HG03135 (cell line): ENCODE measurements around the gene ABHD17B.

Experiments used
- ATAC-seq: cut with Tn5 transposase; IDR thresholded peaks from one replicate; pipeline ENCODE4 v1.9.1; 2021; ENCODE audit warnings: mild to moderate bottlenecking, moderate library complexity; ENCODE audit not compliant: unreplicated experiment

The ABHD17B gene

DNA sequence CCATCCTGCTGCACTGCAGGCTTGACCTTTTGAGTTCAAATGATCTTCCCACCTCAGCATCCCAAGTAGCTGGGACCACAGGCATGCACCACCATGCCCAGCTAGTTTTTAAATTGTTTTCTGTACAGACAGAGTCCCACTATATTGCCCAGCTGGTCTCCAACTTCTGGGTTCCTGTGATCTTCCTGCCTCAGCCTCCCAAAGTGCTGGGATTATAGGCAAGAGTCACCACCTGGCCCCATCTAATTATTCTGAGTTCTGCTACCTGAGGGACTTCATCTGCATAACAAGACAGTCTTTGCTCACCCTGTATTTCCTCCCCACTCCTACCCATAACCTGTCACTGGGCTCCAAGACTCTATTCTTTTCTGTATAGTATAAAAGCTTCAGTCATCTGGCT lies 88.1 kb downstream of the ABHD17B start:
- ATAC-seq: no peak

DNA sequence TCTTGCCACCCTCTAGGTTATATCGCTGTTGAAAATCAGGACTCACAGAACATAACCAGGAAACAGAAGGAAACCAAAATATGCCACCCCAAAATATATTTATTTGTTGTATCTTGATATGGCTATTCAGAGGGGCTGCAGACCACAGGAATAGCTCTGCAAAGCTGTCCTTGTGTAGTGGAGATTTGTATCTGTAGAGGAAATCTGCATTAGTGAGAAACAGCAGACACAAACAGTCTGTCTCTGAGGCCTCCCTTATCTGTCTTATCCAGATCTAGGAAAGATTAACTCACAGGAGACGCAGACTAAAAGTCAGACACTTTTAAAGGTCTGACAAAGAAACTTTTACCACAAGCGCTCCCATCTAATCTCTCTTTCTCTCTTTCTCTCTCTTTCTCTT lies 88.5 kb downstream of the ABHD17B start:
- ATAC-seq: no peak

DNA sequence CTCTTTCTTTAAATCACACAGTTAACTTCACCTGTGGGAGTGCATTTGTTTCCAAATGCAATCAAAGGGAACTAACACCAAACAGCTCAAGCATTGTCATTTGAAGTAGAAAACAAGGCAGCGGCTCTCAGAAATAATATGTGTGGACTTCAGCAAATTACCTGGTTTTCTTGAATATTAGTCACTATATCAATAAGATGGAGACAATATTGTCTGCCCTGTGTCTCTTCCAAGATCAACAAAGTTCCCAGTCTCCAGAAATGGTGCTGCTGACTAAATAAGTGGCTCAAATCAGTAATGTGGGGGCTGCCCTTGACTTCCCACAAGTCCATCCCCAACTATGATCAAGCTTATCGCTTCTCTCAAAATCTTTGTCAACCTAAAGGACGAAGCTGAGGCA lies 89.6 kb downstream of the ABHD17B start:
- no peak for ATAC-seq

DNA sequence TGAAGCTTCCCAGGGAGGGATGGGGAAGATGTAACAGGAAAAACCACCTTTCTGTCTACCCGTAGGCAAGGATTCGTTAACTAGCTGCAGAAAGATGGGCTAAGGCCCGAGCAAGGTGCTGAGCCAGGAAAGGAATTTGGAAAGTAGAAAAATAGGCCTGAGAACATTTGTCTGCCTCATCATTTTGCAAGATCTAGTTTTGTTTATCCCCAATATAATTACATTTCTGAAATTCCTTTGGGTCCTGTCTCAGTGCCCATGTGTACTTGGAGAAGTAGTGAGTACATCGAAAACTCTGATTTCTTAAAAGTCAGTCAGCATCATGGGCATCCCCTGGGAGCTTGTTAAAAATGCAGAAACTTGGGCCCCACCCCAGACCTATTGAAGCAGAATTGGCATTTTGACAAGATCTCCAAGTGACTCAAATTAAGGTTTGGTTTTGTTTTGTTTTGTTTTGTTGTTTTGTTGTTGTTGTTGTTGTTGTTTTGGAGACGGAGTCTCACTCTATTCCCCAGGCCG lies 90.5 kb downstream of the ABHD17B start:
- ATAC-seq: no peak

DNA sequence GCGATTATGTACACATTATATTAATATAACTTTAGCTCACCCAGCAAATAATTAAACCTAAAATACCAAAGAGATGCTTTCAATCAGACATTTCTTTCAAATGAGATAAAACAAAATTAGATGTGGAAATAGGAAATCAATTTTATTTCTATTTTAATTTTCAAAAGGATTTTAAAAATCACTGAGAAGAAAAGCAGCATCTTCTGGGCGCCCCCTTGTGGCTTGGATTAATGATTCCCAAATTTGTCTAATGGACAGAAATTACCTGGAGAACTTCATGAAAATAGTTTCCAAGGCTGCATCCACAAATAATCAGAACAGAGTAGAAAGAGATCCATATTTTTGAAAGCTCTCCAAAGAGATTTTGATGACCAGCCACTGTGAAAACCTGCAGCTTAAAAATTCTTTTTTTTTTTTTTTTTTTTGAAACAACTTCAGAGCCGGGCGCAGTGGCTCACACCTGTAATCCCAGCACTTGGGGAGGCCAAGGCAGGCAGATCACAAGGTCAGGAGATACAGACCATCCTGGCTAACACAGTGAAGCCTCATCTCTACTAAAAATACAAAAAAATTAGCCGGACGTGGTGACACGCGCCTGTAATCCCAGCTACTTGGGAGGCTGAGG lies 91.8 kb downstream of the ABHD17B start:
- ATAC-seq: no peak

DNA sequence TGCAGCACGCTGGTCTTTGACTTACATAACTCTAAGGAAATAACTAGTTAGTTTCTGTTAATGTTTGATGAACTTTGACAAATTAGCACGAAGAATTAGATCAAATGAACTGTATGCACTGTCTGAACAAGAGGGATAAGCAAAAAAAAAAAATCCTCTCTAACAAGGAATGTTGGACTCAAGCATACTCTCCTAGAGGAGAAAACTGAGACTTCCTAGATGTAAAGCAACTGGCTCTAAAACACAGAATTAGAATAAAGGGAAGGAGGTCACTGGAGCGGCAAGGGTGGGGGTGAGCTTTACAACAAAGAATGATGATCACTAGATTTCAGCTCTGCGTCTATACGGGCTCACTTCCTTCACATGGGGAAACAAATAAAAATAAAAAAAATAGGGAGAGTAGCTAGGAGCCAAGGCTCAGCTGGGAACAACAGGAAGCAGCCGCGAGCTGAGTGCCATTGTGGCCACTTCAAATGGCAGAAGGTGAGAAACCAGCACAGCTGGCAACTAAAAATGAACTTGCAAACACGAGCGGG lies 94.0 kb downstream of the ABHD17B start:
- ATAC-seq: no peak
